CD8-positive, alpha-beta memory T cell (primary cell): ENCODE measurements around the gene PAXIP1. TPM values are rescaled to one million over a fixed set of nuclear protein-coding genes. Genes with fewer than 3 reads are reported as not detected.

ENCODE experiments used
- polyA plus RNA-seq: library from polyadenylated mRNA; unstranded; fragments of 300-500 nt; fragmentation: Illumina TruSeq; gene quantifications from one replicate; pipeline ENCODE4 v1.2.3, GENCODE V29; 2021
- total RNA-seq, 2 experiments: library from RNA; stranded (reverse); gene quantifications; one replicate each; pipeline ENCODE4 v1.2.3, GENCODE V29; 2021

The PAXIP1 gene
- total and polyA plus RNA-seq, 3 experiments from 2014 or later: 2.0 to 25.8 (median 23.1) TPM

Other genes starting within 250 kb of the PAXIP1 start
- gene HTR5A, start 67.2 kb upstream of the PAXIP1 start, total RNA-seq: not detected
- not detected for gene HTR5A, start 67.2 kb upstream of the PAXIP1 start, polyA plus RNA-seq